ENCODE results near the gene AP5S1.
"Not testable (repeated sequence)": the region's sequence is repeated elsewhere in the genome, so short reads cannot be mapped to it uniquely, and the experiment has no call there.

The AP5S1 gene

GRCh38 chr20:3820048-3820900 lies at the start of gene AP5S1:
Gene AP5S1, plus strand, starts transcription at chr20:3820547. Its CDS starts 1,571 bp downstream, at chr20:3822118.
- DNase-seq, result peak; percentile 94

GRCh38 chr20:3771552-3772058 lies 48.7 kb upstream of the AP5S1 start:
- DNase-seq, result no peak

- DNase-seq, result no peak
These were observed 44.8 kb upstream of the AP5S1 start for GRCh38 chr20:3775457-3776108.

GRCh38 chr20:3777381-3777715 lies 43.0 kb upstream of the AP5S1 start:
- no peak for DNase-seq

- DNase-seq, result peak; percentile 79
These were observed 42.4 kb upstream of the AP5S1 start for GRCh38 chr20:3777716-3778629.

GRCh38 chr20:3778976-3779375 lies 41.4 kb upstream of the AP5S1 start:
- no peak for DNase-seq

GRCh38 chr20:3781153-3781910 lies 39.0 kb upstream of the AP5S1 start, which contains the start of gene SPEF1:
Gene SPEF1, minus strand, starts transcription at chr20:3781448. Its CDS starts 161 bp downstream, at chr20:3781287.
- peak; percentile 86 for DNase-seq

GRCh38 chr20:3782597-3782996 lies 37.8 kb upstream of the AP5S1 start:
- peak; percentile 66 for DNase-seq

GRCh38 chr20:3783068-3783489 lies 37.3 kb upstream of the AP5S1 start:
- peak; percentile 83 for DNase-seq

- no peak for DNase-seq
These were observed 36.7 kb upstream of the AP5S1 start for GRCh38 chr20:3783511-3784195.

GRCh38 chr20:3784216-3784853 lies 36.0 kb upstream of the AP5S1 start:
- no peak for DNase-seq

- no peak for DNase-seq
These were observed 35.5 kb upstream of the AP5S1 start for GRCh38 chr20:3784863-3785239.

GRCh38 chr20:3785240-3786125 lies 34.9 kb upstream of the AP5S1 start:
- peak; percentile 47 for DNase-seq

- peak; percentile 43 for DNase-seq
These were observed 34.2 kb upstream of the AP5S1 start for GRCh38 chr20:3786126-3786484.

GRCh38 chr20:3786665-3787323 lies 33.6 kb upstream of the AP5S1 start, which contains the start of gene CENPB:
Gene CENPB, minus strand, starts transcription at chr20:3786740. Its CDS starts 257 bp downstream, at chr20:3786483.
- peak; percentile 87 for DNase-seq

- no peak for DNase-seq
These were observed 32.9 kb upstream of the AP5S1 start for GRCh38 chr20:3787324-3788014.

GRCh38 chr20:3788685-3789155 lies 31.6 kb upstream of the AP5S1 start:
- DNase-seq, result no peak

GRCh38 chr20:3789201-3789600 lies 31.1 kb upstream of the AP5S1 start:
- not testable (repeated sequence) for DNase-seq

GRCh38 chr20:3794168-3794567 lies 26.2 kb upstream of the AP5S1 start:
- DNase-seq, result not testable (repeated sequence)
